GM23338 (cell line): ENCODE data around the gene PEDS1.

Experiments used
- CREB1 ChIP-seq: fragments of 250-450 bp; sonication (Bioruptor Pico); IDR thresholded peaks from 2 replicates; pipeline ENCODE4 v1.5.0; 2020; ENCODE audit warnings: low read depth, mild to moderate bottlenecking, moderate library complexity
- EZH2 ChIP-seq: fragments of 200-600 bp; sonication (generic); IDR thresholded peaks from one replicate; pipeline ENCODE4 v1.8.0; 2017; ENCODE audit warnings: antibody characterized with exemption, mild to moderate bottlenecking, low read depth; ENCODE audit not compliant: unreplicated experiment
- EZH2phosphoT487 ChIP-seq: fragments of 200-600 bp; sonication (generic); IDR thresholded peaks from one replicate; pipeline ENCODE4 v1.8.1; 2018; ENCODE audit warnings: antibody characterized with exemption; ENCODE audit not compliant: unreplicated experiment
- JUNB ChIP-seq: IDR thresholded peaks from one replicate; pipeline ENCODE4 v1.6.1; 2016; ENCODE audit warnings: antibody characterized with exemption; ENCODE audit not compliant: unreplicated experiment
- NANOG ChIP-seq: IDR thresholded peaks from 2 replicates; pipeline ENCODE4 v1.6.1; 2016; ENCODE audit warnings: antibody characterized with exemption, borderline replicate concordance
- POLR2AphosphoS5 ChIP-seq: IDR thresholded peaks from 2 replicates; pipeline ENCODE4 v1.6.1; 2016; ENCODE audit warnings: antibody characterized with exemption, low read depth
- ZNF114 ChIP-seq: fragments of 250-450 bp; sonication (Bioruptor Pico); IDR thresholded peaks from 2 replicates; pipeline ENCODE4 v1.5.0; 2020; ENCODE audit warnings: mild to moderate bottlenecking, moderate library complexity
- TF ChIP-seq, protein P1 (sequence below), 2 experiments: fragments of 200-600 bp in 1 of 2; sonication (generic) in 1 of 2; conservative IDR thresholded peaks; 2 replicates each; pipeline versions ENCODE4 v1.5.1 to v1.6.1; 2016 to 2017; ENCODE audit warnings: antibody characterized with exemption in 2 of 2, low read depth in 2 of 2, mild to moderate bottlenecking in 2 of 2, moderate library complexity in 1 of 2
- TF ChIP-seq, protein P2 (sequence below): fragments of 250-450 bp; sonication (Bioruptor Pico); IDR thresholded peaks from 2 replicates; pipeline ENCODE4 v1.5.0; 2020; ENCODE audit warnings: mild to moderate bottlenecking, moderate library complexity
- TF ChIP-seq, protein P3 (sequence below): IDR thresholded peaks from 2 replicates; pipeline ENCODE4 v1.6.1; 2016; ENCODE audit warnings: antibody characterized with exemption
- TF ChIP-seq, protein P4 (sequence below): IDR thresholded peaks from one replicate; pipeline ENCODE4 v1.6.1; 2018; ENCODE audit warnings: antibody characterized with exemption; ENCODE audit not compliant: unreplicated experiment

DNA sequence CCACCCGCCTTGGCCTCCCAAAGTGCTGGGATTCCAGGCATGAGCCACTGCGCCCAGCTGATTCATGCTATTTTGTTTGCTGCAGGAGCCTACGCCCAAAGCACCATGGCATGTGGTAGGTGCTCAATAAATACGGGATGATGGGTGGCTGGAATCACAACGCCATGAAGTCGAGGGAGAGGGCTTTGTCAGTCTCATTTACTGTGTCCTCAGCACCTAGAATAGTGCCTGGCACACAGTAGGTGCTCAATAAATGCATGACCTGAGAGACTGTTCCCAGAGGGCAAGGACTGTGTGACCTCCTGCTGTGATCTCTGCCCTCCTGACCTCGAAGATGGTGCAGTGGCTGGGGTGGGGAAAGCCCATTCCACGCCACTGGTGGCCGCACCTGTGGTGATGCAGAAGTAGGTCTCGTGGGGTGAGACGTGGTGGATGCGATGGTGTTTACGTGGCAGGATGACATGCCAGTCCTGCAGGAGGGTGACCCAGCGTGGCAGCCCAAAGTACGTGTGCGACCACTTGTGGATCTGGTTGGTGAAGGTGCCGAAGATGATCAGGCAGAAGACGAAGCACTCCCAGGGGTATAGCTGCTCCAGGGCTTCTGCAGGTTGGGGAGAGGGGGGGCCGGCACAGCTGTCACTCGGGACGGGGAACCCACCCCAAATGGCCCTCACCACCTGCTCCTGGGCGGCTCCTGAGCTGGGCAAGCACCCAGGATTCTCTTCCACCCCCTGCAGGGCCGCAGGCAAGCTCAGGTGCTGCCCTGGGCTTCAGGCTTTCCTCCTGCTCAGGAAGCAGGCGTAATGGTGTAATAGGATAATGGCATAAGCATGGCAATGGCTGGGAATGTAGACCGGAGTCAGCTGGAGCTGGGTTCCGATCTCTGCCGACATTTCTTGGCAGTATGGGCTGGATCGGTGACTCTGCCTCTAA lies 25.7 kb downstream of the PEDS1 start:
- no peak for TF ChIP-seq EZH2
- TF ChIP-seq NANOG, result no peak
- TF ChIP-seq, protein P1, sequence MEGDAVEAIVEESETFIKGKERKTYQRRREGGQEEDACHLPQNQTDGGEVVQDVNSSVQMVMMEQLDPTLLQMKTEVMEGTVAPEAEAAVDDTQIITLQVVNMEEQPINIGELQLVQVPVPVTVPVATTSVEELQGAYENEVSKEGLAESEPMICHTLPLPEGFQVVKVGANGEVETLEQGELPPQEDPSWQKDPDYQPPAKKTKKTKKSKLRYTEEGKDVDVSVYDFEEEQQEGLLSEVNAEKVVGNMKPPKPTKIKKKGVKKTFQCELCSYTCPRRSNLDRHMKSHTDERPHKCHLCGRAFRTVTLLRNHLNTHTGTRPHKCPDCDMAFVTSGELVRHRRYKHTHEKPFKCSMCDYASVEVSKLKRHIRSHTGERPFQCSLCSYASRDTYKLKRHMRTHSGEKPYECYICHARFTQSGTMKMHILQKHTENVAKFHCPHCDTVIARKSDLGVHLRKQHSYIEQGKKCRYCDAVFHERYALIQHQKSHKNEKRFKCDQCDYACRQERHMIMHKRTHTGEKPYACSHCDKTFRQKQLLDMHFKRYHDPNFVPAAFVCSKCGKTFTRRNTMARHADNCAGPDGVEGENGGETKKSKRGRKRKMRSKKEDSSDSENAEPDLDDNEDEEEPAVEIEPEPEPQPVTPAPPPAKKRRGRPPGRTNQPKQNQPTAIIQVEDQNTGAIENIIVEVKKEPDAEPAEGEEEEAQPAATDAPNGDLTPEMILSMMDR (conservative IDR thresholded peaks at IDR 0.05; ENCODE audit: low read depth in 2 of 2), result no peak
- TF ChIP-seq, protein P2, sequence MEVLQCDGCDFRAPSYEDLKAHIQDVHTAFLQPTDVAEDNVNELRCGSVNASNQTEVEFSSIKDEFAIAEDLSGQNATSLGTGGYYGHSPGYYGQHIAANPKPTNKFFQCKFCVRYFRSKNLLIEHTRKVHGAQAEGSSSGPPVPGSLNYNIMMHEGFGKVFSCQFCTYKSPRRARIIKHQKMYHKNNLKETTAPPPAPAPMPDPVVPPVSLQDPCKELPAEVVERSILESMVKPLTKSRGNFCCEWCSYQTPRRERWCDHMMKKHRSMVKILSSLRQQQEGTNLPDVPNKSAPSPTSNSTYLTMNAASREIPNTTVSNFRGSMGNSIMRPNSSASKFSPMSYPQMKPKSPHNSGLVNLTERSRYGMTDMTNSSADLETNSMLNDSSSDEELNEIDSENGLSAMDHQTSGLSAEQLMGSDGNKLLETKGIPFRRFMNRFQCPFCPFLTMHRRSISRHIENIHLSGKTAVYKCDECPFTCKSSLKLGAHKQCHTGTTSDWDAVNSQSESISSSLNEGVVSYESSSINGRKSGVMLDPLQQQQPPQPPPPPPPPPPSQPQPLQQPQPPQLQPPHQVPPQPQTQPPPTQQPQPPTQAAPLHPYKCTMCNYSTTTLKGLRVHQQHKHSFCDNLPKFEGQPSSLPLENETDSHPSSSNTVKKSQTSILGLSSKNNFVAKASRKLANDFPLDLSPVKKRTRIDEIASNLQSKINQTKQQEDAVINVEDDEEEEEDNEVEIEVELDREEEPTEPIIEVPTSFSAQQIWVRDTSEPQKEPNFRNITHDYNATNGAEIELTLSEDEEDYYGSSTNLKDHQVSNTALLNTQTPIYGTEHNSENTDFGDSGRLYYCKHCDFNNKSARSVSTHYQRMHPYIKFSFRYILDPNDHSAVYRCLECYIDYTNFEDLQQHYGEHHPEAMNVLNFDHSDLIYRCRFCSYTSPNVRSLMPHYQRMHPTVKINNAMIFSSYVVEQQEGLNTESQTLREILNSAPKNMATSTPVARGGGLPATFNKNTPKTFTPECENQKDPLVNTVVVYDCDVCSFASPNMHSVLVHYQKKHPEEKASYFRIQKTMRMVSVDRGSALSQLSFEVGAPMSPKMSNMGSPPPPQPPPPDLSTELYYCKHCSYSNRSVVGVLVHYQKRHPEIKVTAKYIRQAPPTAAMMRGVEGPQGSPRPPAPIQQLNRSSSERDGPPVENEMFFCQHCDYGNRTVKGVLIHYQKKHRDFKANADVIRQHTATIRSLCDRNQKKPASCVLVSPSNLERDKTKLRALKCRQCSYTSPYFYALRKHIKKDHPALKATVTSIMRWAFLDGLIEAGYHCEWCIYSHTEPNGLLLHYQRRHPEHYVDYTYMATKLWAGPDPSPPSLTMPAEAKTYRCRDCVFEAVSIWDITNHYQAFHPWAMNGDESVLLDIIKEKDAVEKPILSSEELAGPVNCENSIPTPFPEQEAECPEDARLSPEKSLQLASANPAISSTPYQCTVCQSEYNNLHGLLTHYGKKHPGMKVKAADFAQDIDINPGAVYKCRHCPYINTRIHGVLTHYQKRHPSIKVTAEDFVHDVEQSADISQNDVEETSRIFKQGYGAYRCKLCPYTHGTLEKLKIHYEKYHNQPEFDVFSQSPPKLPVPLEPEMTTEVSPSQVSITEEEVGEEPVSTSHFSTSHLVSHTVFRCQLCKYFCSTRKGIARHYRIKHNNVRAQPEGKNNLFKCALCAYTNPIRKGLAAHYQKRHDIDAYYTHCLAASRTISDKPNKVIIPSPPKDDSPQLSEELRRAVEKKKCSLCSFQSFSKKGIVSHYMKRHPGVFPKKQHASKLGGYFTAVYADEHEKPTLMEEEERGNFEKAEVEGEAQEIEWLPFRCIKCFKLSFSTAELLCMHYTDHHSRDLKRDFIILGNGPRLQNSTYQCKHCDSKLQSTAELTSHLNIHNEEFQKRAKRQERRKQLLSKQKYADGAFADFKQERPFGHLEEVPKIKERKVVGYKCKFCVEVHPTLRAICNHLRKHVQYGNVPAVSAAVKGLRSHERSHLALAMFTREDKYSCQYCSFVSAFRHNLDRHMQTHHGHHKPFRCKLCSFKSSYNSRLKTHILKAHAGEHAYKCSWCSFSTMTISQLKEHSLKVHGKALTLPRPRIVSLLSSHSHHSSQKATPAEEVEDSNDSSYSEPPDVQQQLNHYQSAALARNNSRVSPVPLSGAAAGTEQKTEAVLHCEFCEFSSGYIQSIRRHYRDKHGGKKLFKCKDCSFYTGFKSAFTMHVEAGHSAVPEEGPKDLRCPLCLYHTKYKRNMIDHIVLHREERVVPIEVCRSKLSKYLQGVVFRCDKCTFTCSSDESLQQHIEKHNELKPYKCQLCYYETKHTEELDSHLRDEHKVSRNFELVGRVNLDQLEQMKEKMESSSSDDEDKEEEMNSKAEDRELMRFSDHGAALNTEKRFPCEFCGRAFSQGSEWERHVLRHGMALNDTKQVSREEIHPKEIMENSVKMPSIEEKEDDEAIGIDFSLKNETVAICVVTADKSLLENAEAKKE, result no peak
- no peak for TF ChIP-seq POLR2AphosphoS5
- TF ChIP-seq, protein P3, sequence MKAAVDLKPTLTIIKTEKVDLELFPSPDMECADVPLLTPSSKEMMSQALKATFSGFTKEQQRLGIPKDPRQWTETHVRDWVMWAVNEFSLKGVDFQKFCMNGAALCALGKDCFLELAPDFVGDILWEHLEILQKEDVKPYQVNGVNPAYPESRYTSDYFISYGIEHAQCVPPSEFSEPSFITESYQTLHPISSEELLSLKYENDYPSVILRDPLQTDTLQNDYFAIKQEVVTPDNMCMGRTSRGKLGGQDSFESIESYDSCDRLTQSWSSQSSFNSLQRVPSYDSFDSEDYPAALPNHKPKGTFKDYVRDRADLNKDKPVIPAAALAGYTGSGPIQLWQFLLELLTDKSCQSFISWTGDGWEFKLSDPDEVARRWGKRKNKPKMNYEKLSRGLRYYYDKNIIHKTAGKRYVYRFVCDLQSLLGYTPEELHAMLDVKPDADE, result no peak
- TF ChIP-seq CREB1 (CRISPR knock-in tag), result no peak
- TF ChIP-seq, protein P4, sequence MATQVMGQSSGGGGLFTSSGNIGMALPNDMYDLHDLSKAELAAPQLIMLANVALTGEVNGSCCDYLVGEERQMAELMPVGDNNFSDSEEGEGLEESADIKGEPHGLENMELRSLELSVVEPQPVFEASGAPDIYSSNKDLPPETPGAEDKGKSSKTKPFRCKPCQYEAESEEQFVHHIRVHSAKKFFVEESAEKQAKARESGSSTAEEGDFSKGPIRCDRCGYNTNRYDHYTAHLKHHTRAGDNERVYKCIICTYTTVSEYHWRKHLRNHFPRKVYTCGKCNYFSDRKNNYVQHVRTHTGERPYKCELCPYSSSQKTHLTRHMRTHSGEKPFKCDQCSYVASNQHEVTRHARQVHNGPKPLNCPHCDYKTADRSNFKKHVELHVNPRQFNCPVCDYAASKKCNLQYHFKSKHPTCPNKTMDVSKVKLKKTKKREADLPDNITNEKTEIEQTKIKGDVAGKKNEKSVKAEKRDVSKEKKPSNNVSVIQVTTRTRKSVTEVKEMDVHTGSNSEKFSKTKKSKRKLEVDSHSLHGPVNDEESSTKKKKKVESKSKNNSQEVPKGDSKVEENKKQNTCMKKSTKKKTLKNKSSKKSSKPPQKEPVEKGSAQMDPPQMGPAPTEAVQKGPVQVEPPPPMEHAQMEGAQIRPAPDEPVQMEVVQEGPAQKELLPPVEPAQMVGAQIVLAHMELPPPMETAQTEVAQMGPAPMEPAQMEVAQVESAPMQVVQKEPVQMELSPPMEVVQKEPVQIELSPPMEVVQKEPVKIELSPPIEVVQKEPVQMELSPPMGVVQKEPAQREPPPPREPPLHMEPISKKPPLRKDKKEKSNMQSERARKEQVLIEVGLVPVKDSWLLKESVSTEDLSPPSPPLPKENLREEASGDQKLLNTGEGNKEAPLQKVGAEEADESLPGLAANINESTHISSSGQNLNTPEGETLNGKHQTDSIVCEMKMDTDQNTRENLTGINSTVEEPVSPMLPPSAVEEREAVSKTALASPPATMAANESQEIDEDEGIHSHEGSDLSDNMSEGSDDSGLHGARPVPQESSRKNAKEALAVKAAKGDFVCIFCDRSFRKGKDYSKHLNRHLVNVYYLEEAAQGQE, result no peak
- no peak for TF ChIP-seq ZNF114 (CRISPR knock-in tag)
- no peak for TF ChIP-seq JUNB
- TF ChIP-seq EZH2phosphoT487, result no peak
